Hematopoietic multipotent progenitor cell treated with erythropoietin and hydrocortisone succinate and interleukin-3 and kit ligand, for 4 days (in vitro differentiated cells): Measurements from ENCODE around the gene SPPL3.

Source experiments
- DNase-seq: peaks from one replicate; pipeline ENCODE4 v3.0.0-alpha.2; 2015

SPPL3 gene

DNA sequence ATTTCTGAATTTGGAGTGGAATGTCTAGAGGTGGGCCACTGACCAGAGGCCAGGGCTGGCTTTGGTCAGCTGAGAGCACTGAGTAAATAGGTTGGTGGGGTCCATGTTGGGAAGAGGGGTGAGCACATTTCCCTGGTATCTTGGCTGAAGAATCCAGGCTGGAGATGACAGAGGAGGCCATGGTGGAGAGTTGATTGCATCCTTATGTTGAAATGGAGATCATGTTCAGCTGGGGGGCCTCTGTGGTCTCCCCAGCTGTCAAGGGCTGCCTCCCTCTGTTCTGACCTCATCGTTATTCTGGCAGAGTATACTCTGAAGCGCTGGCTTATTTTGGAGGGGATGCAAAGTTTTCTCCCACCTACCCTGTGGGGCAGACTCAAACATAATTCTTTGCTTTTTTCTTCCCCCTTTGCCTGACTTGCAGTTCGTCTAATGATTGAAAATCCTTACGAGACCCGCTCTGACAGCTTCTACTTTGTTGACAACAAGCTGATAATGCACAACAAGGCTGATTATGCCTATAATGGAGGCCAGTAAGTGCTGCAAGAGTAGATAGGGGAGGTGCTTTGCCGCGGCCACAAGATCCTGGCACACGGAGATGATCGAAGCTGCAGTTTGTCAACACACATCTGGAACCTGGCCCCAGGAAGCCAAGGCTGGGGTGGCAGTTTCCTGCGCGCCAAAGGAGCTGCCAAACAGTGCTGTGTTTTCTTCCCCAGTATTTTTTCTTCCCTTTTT, 184.5 kb downstream of the SPPL3 start:
- peak; percentile 85 for DNase-seq

DNA sequence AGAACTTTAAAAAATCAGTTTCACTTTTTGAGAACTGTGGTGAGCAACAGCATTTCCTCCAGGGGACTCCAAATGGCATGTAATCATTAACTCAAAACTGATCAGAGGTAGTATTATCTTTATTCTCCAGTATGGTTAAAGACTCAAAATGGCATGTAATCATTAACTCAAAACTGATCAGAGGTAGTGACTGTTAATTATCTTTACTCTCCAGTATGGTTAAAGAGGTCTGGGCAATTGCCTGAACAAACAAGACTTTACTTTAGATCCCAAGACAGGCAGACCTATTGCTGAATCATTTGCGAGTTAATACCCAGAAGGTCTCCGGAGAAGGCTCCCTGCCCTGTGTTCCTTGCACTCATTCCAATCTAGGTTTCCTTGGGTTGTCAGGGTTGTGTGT, 185.1 kb downstream of the SPPL3 start:
- no peak for DNase-seq

DNA sequence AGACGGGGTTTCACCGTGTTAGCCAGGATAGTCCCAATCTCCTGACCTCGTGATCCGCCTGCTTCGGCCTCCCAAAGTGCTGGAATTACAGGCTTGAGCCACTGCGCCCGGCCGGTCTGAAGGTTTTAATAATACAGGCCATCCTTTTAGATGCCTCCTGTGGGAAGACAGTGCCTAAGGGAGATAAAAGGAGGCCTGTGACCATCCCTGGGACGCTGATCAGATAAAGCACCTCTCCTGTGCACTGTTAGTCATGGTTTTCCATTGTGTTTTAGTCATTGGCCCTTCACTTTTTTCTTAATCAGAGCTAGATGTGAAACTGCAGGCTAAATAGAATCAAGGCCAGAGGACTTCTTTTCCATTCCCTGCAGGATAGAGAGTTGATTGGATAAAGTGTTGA, 186.1 kb downstream of the SPPL3 start:
- no peak for DNase-seq

DNA sequence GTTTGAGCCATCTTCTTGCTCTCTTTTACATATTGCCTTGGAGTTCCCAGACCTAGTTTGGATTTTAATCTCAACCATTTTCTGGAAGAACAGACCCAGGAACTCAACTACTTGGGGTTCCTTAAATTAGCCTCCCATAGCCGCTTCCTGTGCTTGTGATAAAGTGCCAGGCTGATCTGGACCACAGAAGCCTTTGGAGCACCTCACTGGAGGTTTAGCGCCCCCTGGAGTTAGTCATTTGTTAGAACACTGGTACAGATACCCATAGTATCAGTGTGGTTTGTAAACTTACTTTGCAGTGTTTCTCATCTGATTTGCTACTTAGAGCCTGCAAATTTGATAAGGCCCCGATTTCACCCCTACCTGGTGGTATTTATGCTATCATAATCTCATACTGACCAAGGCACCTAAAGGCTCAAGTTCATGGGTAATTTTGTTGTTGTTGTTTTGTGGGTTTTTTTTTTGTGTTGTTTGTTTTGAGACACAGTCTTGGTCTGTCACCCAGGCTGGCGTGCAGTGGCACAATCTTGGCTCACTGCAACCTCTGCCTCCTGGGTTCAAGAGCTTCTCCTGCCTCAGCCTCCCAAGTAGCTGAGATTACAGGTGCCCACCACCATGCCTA, 190.2 kb downstream of the SPPL3 start:
- DNase-seq, result peak; percentile 95

DNA sequence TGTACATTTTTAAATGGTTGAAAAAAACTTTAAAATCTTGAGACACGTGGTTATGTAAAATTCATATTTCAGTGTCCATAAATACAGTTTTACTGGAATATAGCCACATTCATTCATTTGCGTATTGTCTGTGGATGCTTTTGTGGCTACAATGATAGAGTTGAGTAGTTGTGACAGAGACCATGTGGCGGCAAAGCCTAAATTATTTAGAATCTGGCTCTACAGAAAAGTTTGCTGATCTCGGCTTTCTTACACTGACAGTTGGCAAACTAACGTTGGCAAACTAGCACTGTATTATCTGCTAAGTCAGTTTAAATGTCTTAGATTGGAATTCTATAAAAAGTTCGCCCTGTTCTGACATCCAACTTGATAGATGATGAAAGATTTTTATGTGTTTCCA, 191.5 kb downstream of the SPPL3 start:
- DNase-seq, result no peak
